HepG2 (cell line): ENCODE results near the gene NKAIN2. TPM values are rescaled to one million over a fixed set of nuclear protein-coding genes. Genes with fewer than 3 reads are reported as not detected.

Experiments
- ATAC-seq: fragments of 200-7000 bp; cut with Tn5 transposase; 3 replicates; pipeline ENCODE4 v1.9.1; 2020; ENCODE audit warnings: mild to moderate bottlenecking, moderate library complexity
- BruUV-seq: library from RNA; stranded (reverse); fragments of 400-500 nt; replicated peaks from 2 replicates; lab custom pipeline; 2021; lab: Mats Ljungman, UMichigan
- CTCF ChIA-PET: fragments of 300-600 bp; formaldehyde crosslinking; extraction: SDS; loops from one replicate; lab custom pipeline; 2021; ENCODE audit warnings: low total read pairs, inconsistent platforms, low intra/inter-chr PET ratio; lab: Yijun Ruan, JAX
- POLR2A ChIA-PET: fragments of 350-600 bp; sonication (Branson Sonifier 250); formaldehyde crosslinking; loops from one replicate; lab custom pipeline; 2020; ENCODE audit warnings: antibody characterized with exemption, inconsistent platforms; lab: Yijun Ruan, JAX
- DNase-seq: peaks from one replicate; pipeline ENCODE4 v3.0.0-alpha.2; 2015; ENCODE audit warnings: low spot score
- FAIRE-seq: peaks from 3 replicates; lab custom pipeline; 2011; peaks lifted over from hg19 to GRCh38; lab: Jason Lieb, UNC
- H2AFZ ChIP-seq: one replicate; pipeline ENCODE4 v1.6.1; 2011; ENCODE audit warnings: low read length, inconsistent platforms
- H3K27ac ChIP-seq: fragments of 300-600 bp; 3 replicates; pipeline ENCODE4 v1.8.0; 2011; ENCODE audit warnings: mixed run types, mild to moderate bottlenecking, mixed read lengths, low read length, inconsistent platforms; ENCODE audit not compliant: insufficient read depth; ENCODE audit errors: extremely low read length
- H3K27me3 ChIP-seq, 2 experiments: fragments of 200-600 bp in 1 of 2; 2 replicates in 1 of 2; 3 replicates in 1 of 2; pipeline versions ENCODE4 v1.6.0 to v1.8.0; 2011; ENCODE audit warnings: low read length in 2 of 2, mild to moderate bottlenecking in 2 of 2, moderate library complexity in 2 of 2, inconsistent platforms in 1 of 2; ENCODE audit not compliant: insufficient read depth in 2 of 2, control insufficient read depth in 1 of 2
- H3K36me3 ChIP-seq, 2 experiments: fragments of 200-600 bp in 1 of 2; replicated peaks in 1 of 2; 2 replicates in 1 of 2; 3 replicates in 1 of 2; pipeline versions ENCODE4 v1.5.1 to v1.8.0; 2011; ENCODE audit warnings: low read length in 2 of 2, inconsistent platforms in 1 of 2; ENCODE audit not compliant: insufficient read depth in 2 of 2, control insufficient read depth in 1 of 2
- H3K4me1 ChIP-seq: 2 replicates; pipeline ENCODE4 v1.5.1; 2012; ENCODE audit warnings: low read length, inconsistent platforms; ENCODE audit not compliant: insufficient read depth
- H3K4me2 ChIP-seq: 2 replicates; pipeline ENCODE4 v1.6.0; 2011; ENCODE audit warnings: low read depth, low read length, inconsistent platforms
- H3K4me3 ChIP-seq, 3 experiments: fragments of 200-600 bp in 1 of 3; sonication (generic), shearing (Covaris generic) in 1 of 3; replicated peaks in 1 of 3; 2 replicates each; pipeline ENCODE4 v1.5.1; 2011 to 2016; ENCODE audit warnings: low read length in 3 of 3, inconsistent platforms in 2 of 3, low read depth in 2 of 3, mild to moderate bottlenecking in 2 of 3, control low read depth in 1 of 3, mixed read lengths in 1 of 3; ENCODE audit not compliant: insufficient read depth in 1 of 3
- H3K79me2 ChIP-seq: one replicate; pipeline ENCODE4 v1.6.1; 2011; ENCODE audit warnings: low read length, inconsistent platforms; ENCODE audit not compliant: insufficient read depth
- H3K9ac ChIP-seq: 2 replicates; pipeline ENCODE4 v1.6.0; 2011; ENCODE audit warnings: mild to moderate bottlenecking, low read depth, low read length, inconsistent platforms; ENCODE audit not compliant: insufficient read depth
- H3K9me3 ChIP-seq: 2 replicates; pipeline ENCODE4 v1.5.1; 2012; ENCODE audit warnings: mild to moderate bottlenecking, low read length
- H4K20me1 ChIP-seq: 2 replicates; pipeline ENCODE4 v1.6.0; 2011; ENCODE audit warnings: inconsistent platforms, mild to moderate bottlenecking, low read length, moderate library complexity; ENCODE audit not compliant: insufficient read depth
- ISL2 ChIP-seq: sonication (generic); formaldehyde crosslinking; IDR thresholded peaks from 2 replicates; pipeline ENCODE4 v1.5.0; 2020; ENCODE audit warnings: missing genetic modification reagents
- KAT7 ChIP-seq: IDR thresholded peaks from 2 replicates; pipeline ENCODE4 v1.6.1; 2018; ENCODE audit warnings: borderline replicate concordance, missing compliant biosample characterization
- NBN ChIP-seq: fragments of 450-650 bp; conservative IDR thresholded peaks from 2 replicates; pipeline ENCODE4 v1.6.1; 2017
- PITX1 ChIP-seq: sonication (generic); formaldehyde crosslinking; IDR thresholded peaks from 2 replicates; pipeline ENCODE4 v1.5.1; 2020; ENCODE audit warnings: mild to moderate bottlenecking, missing genetic modification reagents
- TOPORS ChIP-seq: sonication (generic); formaldehyde crosslinking; IDR thresholded peaks from 2 replicates; pipeline ENCODE4 v1.8.0; 2023; ENCODE audit warnings: mild to moderate bottlenecking, missing genetic modification reagents
- ZBTB38 ChIP-seq: sonication (generic); formaldehyde crosslinking; IDR thresholded peaks from 2 replicates; pipeline ENCODE4 v1.5.1; 2020; ENCODE audit warnings: mild to moderate bottlenecking, missing genetic modification reagents
- ZNF460 ChIP-seq: sonication (generic); formaldehyde crosslinking; IDR thresholded peaks from 2 replicates; pipeline ENCODE4 v1.5.1; 2020; ENCODE audit warnings: missing genetic modification reagents, mild to moderate bottlenecking, borderline replicate concordance
- ZNF609 ChIP-seq: sonication (generic); formaldehyde crosslinking; IDR thresholded peaks from 2 replicates; pipeline ENCODE4 v1.4.0; 2020; ENCODE audit warnings: mild to moderate bottlenecking, missing genetic modification reagents, borderline replicate concordance
- in situ Hi-C: cut with HindIII; loops from 2 replicates; pipeline ENCODE4 v1.10.0; 2017; ENCODE audit warnings: low pct_unique_long_range_greater_than_20kb; ENCODE audit not compliant: extremely low pct_ligation_motif_present
- intact Hi-C: fragments of 100-400 bp; cut with micrococcal nuclease; formaldehyde crosslinking; loops from one replicate; pipeline ENCODE4 v1.10.0; 2022; ENCODE audit not compliant: unreplicated experiment
- polyA plus RNA-seq, 8 experiments: library from polyadenylated mRNA; depleted of rRNA in 3 of 8; stranded (reverse) in 7 of 8; unstranded in 1 of 8; fragments of >200 nt; fragmentation: Illumina TruSeq in 4 of 8; extraction: Trizol in 4 of 8; gene quantifications; 2 replicates each; pipeline versions ENCODE4 v1.2.1 to v1.2.3, GENCODE V29; 2011 to 2016; ENCODE audit warnings: low read depth in 4 of 8, missing spikeins in 1 of 8, mixed read lengths in 1 of 8; ENCODE audit not compliant: insufficient read depth in 1 of 8
- total RNA-seq, 5 experiments: library from RNA; depleted of rRNA; stranded (reverse); fragments of >200 nt; fragmentation: Illumina TruSeq; extraction: Trizol; gene quantifications; 2 replicates each; pipeline ENCODE4 v1.2.3, GENCODE V29; 2016; ENCODE audit warnings: low read depth in 1 of 5

NKAIN2 gene
- total and polyA plus RNA-seq, 2 of the 13 experiments (the other 11 are each of a cell fraction or from before 2014, with no cell fraction given): not detected

GRCh38 chr6:124723671-124724070 is 920.0 kb downstream of the NKAIN2 start:
- POLR2A ChIA-PET: no interaction called here
- no peak for DNase-seq
- no peaks in the 10 kb centered on the region for H3K79me2 ChIP-seq
- no peaks in the 10 kb centered on the region for H3K36me3 ChIP-seq
- no peak for FAIRE-seq
- no peak overlapping the region for H2AFZ ChIP-seq
- no peak overlapping the region for H3K27ac ChIP-seq
- no peak overlapping the region for H3K9ac ChIP-seq
- H4K20me1 ChIP-seq: no peaks in the 10 kb centered on the region
- intact Hi-C loops (no loop called here), in situ Hi-C loops (no loop called here)
- CTCF ChIA-PET: no interaction called here
- H3K27me3 ChIP-seq: no peaks in the 10 kb centered on the region
- no peaks in the 10 kb centered on the region for H3K9me3 ChIP-seq
- H3K4me3 ChIP-seq: no peak overlapping the region
- no peak for ATAC-seq
- no peak overlapping the region for H3K4me2 ChIP-seq
- TF ChIP-seq TOPORS (CRISPR knock-in tag) (no peak), PITX1 (CRISPR knock-in tag) (no peak), ZNF609 (CRISPR knock-in tag) (no peak), ZNF460 (CRISPR knock-in tag) (no peak), KAT7 (CRISPR knock-in tag) (no peak), ZBTB38 (CRISPR knock-in tag) (no peak), NBN (no peak), ISL2 (no peak)
- TF ChIP-seq, all 625 proteins: peak for 0
- no peaks in the 10 kb centered on the region for H3K4me1 ChIP-seq
- BruUV-seq: no TSS peak
